Panc1 (cell line): ENCODE results near the gene RASL10A. TPM values are rescaled to one million over a fixed set of nuclear protein-coding genes. Genes with fewer than 3 reads are reported as not detected.

ENCODE experiments used
- ATAC-seq: fragments of 200-7000 bp; cut with Tn5 transposase; 2 replicates; pipeline ENCODE4 v1.9.1; 2020; ENCODE audit warnings: mild to moderate bottlenecking, moderate library complexity
- BruUV-seq: library from RNA; stranded (reverse); fragments of 400-500 nt; replicated peaks from 2 replicates; lab custom pipeline; 2021; lab: Mats Ljungman, UMichigan
- CTCF ChIA-PET: fragments of 300-600 bp; sonication (Branson Sonifier 250); formaldehyde crosslinking; loops from one replicate; lab custom pipeline; 2022; ENCODE audit warnings: antibody characterized with exemption; lab: Charles Lee
- POLR2A ChIA-PET: fragments of 300-600 bp; sonication (Branson Sonifier 250); formaldehyde crosslinking; loops from one replicate; lab custom pipeline; 2022; ENCODE audit warnings: antibody characterized with exemption; lab: Charles Lee
- DNase-seq: peaks from one replicate; pipeline ENCODE4 v3.0.0-alpha.2; 2010; ENCODE audit warnings: low read depth, low spot score
- H3K27ac ChIP-seq: 2 replicates; pipeline ENCODE4 v1.5.1; 2011; ENCODE audit warnings: mild to moderate bottlenecking, low read length, inconsistent platforms
- H3K27me3 ChIP-seq: fragments of 200-500 bp; sonication (Bioruptor generic); 2 replicates; pipeline ENCODE4 v1.6.0; 2014; ENCODE audit warnings: low read length, inconsistent platforms; ENCODE audit not compliant: control insufficient read depth, insufficient read depth
- H3K36me3 ChIP-seq: fragments of 200-500 bp; sonication (Bioruptor generic); 2 replicates; pipeline ENCODE4 v1.5.1; 2014; ENCODE audit warnings: inconsistent platforms, mild to moderate bottlenecking, low read length, moderate library complexity; ENCODE audit not compliant: control insufficient read depth, insufficient read depth
- H3K4me1 ChIP-seq: 2 replicates; pipeline ENCODE4 v1.5.1; 2011; ENCODE audit warnings: inconsistent platforms, mild to moderate bottlenecking, low read length, moderate library complexity; ENCODE audit not compliant: control insufficient read depth, insufficient read depth
- H3K4me3 ChIP-seq, 2 experiments: 2 replicates each; pipeline ENCODE4 v1.5.1; 2011 to 2012; ENCODE audit warnings: low read depth in 2 of 2, low read length in 2 of 2, mild to moderate bottlenecking in 2 of 2, inconsistent platforms in 1 of 2, moderate library complexity in 1 of 2
- H3K9me3 ChIP-seq: fragments of 200-500 bp; sonication (Bioruptor generic); 2 replicates; pipeline ENCODE4 v1.5.1; 2014; ENCODE audit warnings: low read depth, mild to moderate bottlenecking, inconsistent platforms, low read length, moderate library complexity; ENCODE audit not compliant: control insufficient read depth, insufficient read depth
- CTCF ChIP-seq: fragments of 450-650 bp; IDR thresholded peaks from 2 replicates; pipeline ENCODE4 v1.5.1; 2017; ENCODE audit warnings: mild to moderate bottlenecking
- POLR2AphosphoS5 ChIP-seq: IDR thresholded peaks from 2 replicates; pipeline ENCODE4 v1.6.1; 2012; ENCODE audit warnings: mild to moderate bottlenecking, low read depth, low read length, moderate library complexity
- REST ChIP-seq, 2 experiments: IDR thresholded peaks; 2 replicates each; pipeline ENCODE4 v1.6.1; 2011 to 2012; ENCODE audit warnings: low read depth in 2 of 2, control low read depth in 1 of 2, low read length in 1 of 2, mild to moderate bottlenecking in 1 of 2, moderate library complexity in 1 of 2; ENCODE audit not compliant: insufficient read depth in 1 of 2
- SIN3A ChIP-seq: IDR thresholded peaks from 2 replicates; pipeline ENCODE4 v1.6.1; 2012; ENCODE audit warnings: low read depth, mild to moderate bottlenecking, low read length, moderate library complexity, borderline replicate concordance; ENCODE audit not compliant: insufficient read depth
- TCF7L2 ChIP-seq: IDR thresholded peaks from 2 replicates; pipeline ENCODE4 v1.6.1; 2011; ENCODE audit warnings: mild to moderate bottlenecking, low read depth, low read length, inconsistent platforms
- in situ Hi-C: cut with HindIII; loops from 2 replicates; pipeline ENCODE4 v1.10.0; 2016; ENCODE audit warnings: low sequenced_read_pairs, low pct_unique_long_range_greater_than_20kb
- intact Hi-C: fragments of 100-400 bp; cut with micrococcal nuclease; formaldehyde crosslinking; loops from one replicate; pipeline ENCODE4 v1.10.0; 2022; ENCODE audit not compliant: unreplicated experiment
- total RNA-seq: library from RNA; stranded (reverse); gene quantifications from one replicate; pipeline ENCODE4 v1.2.1, GENCODE V29; 2021; ENCODE audit not compliant: unreplicated experiment

The RASL10A gene
- total RNA-seq, 1 experiment from 2014 or later, result 2.6 TPM

GRCh38 chr22:29343313-29343805 is 27.9 kb upstream of the RASL10A start:
- Histone ChIP-seq H3K27ac (no peak overlapping the region), H3K27me3 (no peaks in the 10 kb centered on the region), H3K9me3 (no peaks in the 10 kb centered on the region), H3K4me1 (peaks cover 4% of the 10 kb centered on the region), H3K36me3 (peaks cover 5% of the 10 kb centered on the region), H3K4me3 (no peak overlapping the region)
- POLR2A ChIA-PET, result interaction anchor here (0.5 kb wide), 1 partner anchor 14 kb away, joined by 4 read pairs; no protein-coding TSS in a partner anchor
- no TSS peak for BruUV-seq
- in situ Hi-C loops, result no loop called here
- DNase-seq (no peak), ATAC-seq (peak; percentile 55; the same call in 1 of the 2 replicates)
- intact Hi-C loops, result no loop called here
- TF ChIP-seq REST (IDR thresholded peaks at IDR 0.05; ENCODE audit: insufficient read depth in 1 of 2, low read depth in 2 of 2, low read length in 1 of 2) (no peak), POLR2AphosphoS5 (no peak), CTCF (no peak), TCF7L2 (no peak), SIN3A (no peak)
- CTCF ChIA-PET, result no interaction called here

- no peak overlapping the region for H3K27ac ChIP-seq
- no TSS peak for BruUV-seq
- POLR2A ChIA-PET, result no interaction called here
These were observed 27.2 kb upstream of the RASL10A start for GRCh38 chr22:29342577-29343312.

GRCh38 chr22:29342177-29342576 is 26.7 kb upstream of the RASL10A start:
- POLR2A ChIA-PET, result no interaction called here
- in situ Hi-C loops, result no loop called here
- peaks cover 4% of the 10 kb centered on the region for H3K4me1 ChIP-seq
- H3K36me3 ChIP-seq, result no peaks in the 10 kb centered on the region
- ATAC-seq, result no peak
- no TSS peak for BruUV-seq
- no peak for TF ChIP-seq TCF7L2
- no peak for TF ChIP-seq POLR2AphosphoS5
- TF ChIP-seq REST (IDR thresholded peaks at IDR 0.05; ENCODE audit: insufficient read depth in 1 of 2, low read depth in 2 of 2, low read length in 1 of 2), result no peak
- no peak for TF ChIP-seq SIN3A
- TF ChIP-seq CTCF, result no peak
- H3K27me3 ChIP-seq, result no peaks in the 10 kb centered on the region
- no peak overlapping the region for H3K27ac ChIP-seq
- DNase-seq, result no peak
- CTCF ChIA-PET, result no interaction called here
- H3K9me3 ChIP-seq, result no peaks in the 10 kb centered on the region
- intact Hi-C loops, result no loop called here
- no peak overlapping the region for H3K4me3 ChIP-seq

More at GRCh38 chr22:29342577-29343312, 27.2 kb upstream of the RASL10A start:
- Histone ChIP-seq H3K27me3 (no peaks in the 10 kb centered on the region), H3K4me3 (no peak overlapping the region), H3K36me3 (peaks cover 2% of the 10 kb centered on the region; the same call in 1 of the 2 replicates), H3K4me1 (peaks cover 4% of the 10 kb centered on the region), H3K9me3 (no peaks in the 10 kb centered on the region)
- intact Hi-C loops (no loop called here), in situ Hi-C loops (no loop called here)
- DNase-seq, result no peak
- TF ChIP-seq SIN3A, result no peak
- CTCF ChIA-PET, result no interaction called here
- no peak; the same call in 1 of the 2 replicates for ATAC-seq
